GM15510 (cell line): ENCODE measurements around the gene NRG3.

ENCODE experiments used
- POLR2A ChIP-seq: IDR thresholded peaks from 3 replicates; pipeline ENCODE4 v1.6.1; 2011; ENCODE audit warnings: borderline replicate concordance; ENCODE audit not compliant: insufficient read length; ENCODE audit errors: extremely low read depth

Gene NRG3

GRCh38 chr10:82643601-82644000 lies 768.6 kb downstream of the NRG3 start:
- TF ChIP-seq POLR2A = no peak

GRCh38 chr10:82645221-82645620 lies 770.2 kb downstream of the NRG3 start:
- TF ChIP-seq POLR2A = no peak

GRCh38 chr10:82653244-82654155 lies 778.5 kb downstream of the NRG3 start:
- TF ChIP-seq POLR2A = no peak

GRCh38 chr10:82660205-82660604 lies 785.2 kb downstream of the NRG3 start:
- TF ChIP-seq POLR2A = no peak

GRCh38 chr10:82660986-82661385 lies 786.0 kb downstream of the NRG3 start:
- TF ChIP-seq POLR2A = no peak

- no peak for TF ChIP-seq POLR2A
Observed at GRCh38 chr10:82661701-82662100, 786.7 kb downstream of the NRG3 start.

- no peak for TF ChIP-seq POLR2A
Observed at GRCh38 chr10:82668221-82668895, 793.4 kb downstream of the NRG3 start.

- TF ChIP-seq POLR2A = no peak
Observed at GRCh38 chr10:82674036-82674435, 799.0 kb downstream of the NRG3 start.

- no peak for TF ChIP-seq POLR2A
Observed at GRCh38 chr10:82680608-82681007, 805.6 kb downstream of the NRG3 start.

- no peak for TF ChIP-seq POLR2A
Observed at GRCh38 chr10:82683945-82684344, 809.0 kb downstream of the NRG3 start.

GRCh38 chr10:82685087-82685486 lies 810.1 kb downstream of the NRG3 start:
- TF ChIP-seq POLR2A = no peak

GRCh38 chr10:82691211-82691610 lies 816.2 kb downstream of the NRG3 start:
- TF ChIP-seq POLR2A = no peak

- no peak for TF ChIP-seq POLR2A
Observed at GRCh38 chr10:82692458-82692857, 817.5 kb downstream of the NRG3 start.

GRCh38 chr10:82721831-82722230 lies 846.8 kb downstream of the NRG3 start:
- TF ChIP-seq POLR2A = no peak

- TF ChIP-seq POLR2A = no peak
Observed at GRCh38 chr10:82722273-82722672, 847.3 kb downstream of the NRG3 start.

GRCh38 chr10:82736305-82736704 lies 861.3 kb downstream of the NRG3 start:
- TF ChIP-seq POLR2A = no peak
